GM21717 (cell line): ENCODE measurements around the gene ACTL7A.
A peak's percentile ranks its signal among the peaks of the same experiment; 100 is the strongest.
"Not testable (repeated sequence)": the region's sequence is repeated elsewhere in the genome, so short reads cannot be mapped to it uniquely, and the experiment has no call there.

Experiments used
- ATAC-seq: cut with Tn5 transposase; IDR thresholded peaks from one replicate; pipeline ENCODE4 v1.9.1; 2021; ENCODE audit warnings: mild to moderate bottlenecking, moderate library complexity; ENCODE audit not compliant: unreplicated experiment

ACTL7A gene

GRCh38 chr9:108848296-108848695, 13.8 kb upstream of the ACTL7A start:
- not testable (repeated sequence) for ATAC-seq

GRCh38 chr9:108850293-108850897, 11.7 kb upstream of the ACTL7A start:
- no peak for ATAC-seq

GRCh38 chr9:108851138-108851537, 10.9 kb upstream of the ACTL7A start:
- no peak for ATAC-seq

DNA sequence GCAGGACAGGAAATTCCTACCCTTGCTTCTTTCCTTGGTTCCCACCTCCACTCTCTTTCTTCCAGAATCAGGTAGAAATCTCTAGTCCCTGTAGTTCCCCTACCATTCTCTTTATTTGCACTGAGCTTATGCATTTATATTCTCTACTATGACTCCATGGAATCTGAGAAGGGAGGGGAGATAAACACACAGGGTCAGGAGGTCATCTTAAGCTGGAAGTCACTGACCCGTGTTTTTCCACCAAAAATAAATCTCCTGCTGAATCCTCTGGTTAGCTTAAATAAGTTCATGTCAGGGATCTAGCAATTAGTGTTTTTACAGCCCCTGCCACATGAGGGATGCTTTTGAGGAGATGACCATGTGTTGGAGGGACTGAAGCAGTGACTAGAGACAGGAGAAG, 10.0 kb upstream of the ACTL7A start:
- ATAC-seq: no peak

- no peak for ATAC-seq
Observed at GRCh38 chr9:108854094-108854493, 8.0 kb upstream of the ACTL7A start.

DNA sequence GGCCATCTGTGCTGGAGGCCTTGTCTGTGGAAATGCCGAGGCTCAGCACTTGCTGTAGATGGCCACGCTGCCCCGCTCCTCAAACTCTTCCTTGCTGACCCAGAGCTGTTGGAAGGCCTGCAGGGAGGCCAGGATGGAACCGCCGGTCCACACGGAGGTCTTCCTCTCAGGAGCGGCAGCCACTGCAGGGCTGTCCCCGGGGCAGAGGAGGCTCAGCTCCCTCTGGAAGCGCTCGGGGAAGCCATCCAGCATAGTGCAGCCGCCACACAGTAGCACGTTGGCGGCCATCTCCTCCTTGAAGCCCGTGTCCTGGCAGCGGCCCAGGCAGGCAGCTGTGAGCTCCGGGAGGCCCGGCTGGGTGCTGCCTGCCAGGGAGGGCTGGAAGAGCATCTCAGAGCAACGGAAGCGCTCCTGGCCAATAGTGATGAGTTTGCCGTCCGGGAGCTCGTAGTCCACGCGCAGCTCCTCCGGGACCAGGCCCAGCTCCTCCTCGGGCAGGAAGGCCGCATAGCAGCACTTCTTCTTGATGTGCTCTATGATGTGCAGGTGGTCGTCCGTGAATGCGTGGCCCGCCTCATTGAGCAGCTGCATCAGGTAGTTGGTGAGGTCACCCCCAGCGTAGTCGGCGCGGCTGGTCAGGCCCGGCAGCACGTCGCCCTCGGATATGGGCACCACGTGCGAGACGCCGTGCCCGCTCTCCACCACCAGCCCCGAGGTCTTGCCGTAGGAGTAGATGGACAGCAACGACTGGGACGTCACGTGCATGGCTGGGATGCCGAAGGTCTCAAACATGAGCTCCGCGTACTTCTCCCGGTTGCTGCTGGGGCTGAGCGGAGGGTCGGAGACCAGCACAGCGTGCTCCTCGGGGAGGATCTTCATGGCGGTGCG, 7.2 kb upstream of the ACTL7A start:
- no peak for ATAC-seq

DNA sequence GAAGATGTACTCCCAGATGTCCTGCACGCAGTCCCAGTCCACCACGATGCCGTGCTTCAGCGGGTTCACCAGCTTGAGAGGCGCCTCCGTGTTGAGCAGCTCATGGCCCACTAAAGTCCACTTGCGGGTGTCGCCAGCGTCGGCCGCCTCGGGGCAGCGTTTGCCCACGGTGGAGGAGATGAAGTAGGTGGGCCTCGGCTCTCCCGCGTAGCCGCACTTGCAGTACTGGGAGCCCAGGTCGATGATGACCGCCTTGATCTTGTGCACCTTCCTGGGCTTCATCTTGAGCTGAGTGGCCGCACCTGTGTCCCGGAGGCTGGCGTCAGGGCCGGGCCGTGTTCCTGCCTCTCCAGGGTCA, 6.6 kb upstream of the ACTL7A start:
- ATAC-seq: no peak

DNA sequence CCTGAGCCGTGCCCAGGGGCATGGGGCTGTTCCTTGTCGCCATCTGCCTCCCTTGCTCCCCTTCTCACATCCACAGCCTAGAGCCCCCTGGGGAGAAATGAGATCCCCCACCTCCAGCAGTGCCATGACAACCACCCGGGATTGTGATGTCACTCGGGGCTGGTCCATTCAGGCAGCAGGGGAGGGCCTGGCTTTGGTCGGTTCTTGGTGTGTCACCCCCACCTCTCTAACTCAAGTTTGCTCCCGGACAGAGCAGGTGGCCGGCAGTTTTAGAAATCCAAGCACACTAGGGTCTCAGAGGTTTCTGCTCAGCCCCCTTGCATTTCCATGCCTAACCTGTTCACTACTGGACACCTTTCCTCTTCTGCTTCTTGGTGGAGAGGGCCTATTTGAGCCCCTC, 6.2 kb upstream of the ACTL7A start, which contains the start of gene ACTL7B:
Gene ACTL7B, minus strand, starts transcription at position 99 of the 400 bp plus-strand sequence. Its CDS starts 56 bp downstream, at position 43.
- ATAC-seq: no peak

DNA sequence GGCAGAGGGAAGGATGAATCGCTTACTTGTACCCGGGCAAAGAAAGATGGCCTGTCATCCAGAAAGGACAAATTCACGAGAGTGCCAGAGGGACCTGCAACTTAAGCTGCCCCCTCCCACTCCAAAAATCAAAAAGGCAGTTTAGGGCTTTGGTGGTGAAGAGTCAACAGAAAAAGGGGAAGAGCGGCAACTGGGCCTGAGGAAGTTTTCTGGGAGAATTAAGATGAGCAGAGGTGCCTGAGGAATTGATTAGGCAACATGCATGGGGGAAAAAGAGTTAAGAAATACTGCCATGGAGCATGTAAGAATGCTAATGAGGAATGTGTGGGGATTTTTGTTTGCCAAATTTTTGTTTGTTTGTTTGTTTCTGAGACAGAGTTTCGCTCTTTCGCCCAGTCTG, 4.5 kb upstream of the ACTL7A start:
- ATAC-seq: no peak

DNA sequence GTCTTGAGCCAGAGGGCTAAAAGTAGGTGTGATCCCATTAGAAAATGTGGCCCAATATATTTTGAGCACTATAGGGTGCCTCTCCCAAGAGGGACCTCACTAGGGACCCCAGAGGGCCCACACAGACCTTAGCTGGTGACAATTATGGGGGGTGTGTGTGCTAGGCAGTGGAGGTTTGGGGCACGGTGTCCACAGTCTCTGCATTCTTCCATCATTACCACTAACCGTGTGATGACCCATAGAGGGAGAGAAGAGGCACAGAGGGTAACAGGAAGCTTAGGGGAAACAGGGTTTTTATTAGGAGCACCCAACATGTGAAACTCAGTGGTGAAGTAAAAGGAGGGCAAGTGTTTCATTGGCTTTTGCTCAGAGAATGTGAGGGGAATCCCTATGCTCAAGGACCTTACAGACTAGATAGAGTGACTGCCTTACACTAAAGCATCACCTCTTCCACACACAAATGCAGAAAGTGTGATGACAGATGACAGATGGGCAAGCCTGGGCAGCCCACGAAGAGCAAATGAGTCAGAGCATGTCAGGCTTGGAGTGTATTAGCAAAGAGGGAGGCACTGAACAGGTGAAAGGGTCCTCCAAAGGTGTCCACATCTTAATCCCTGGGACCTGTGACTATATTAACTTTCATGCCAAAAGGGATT, 2.5 kb upstream of the ACTL7A start:
- peak; percentile 76 for ATAC-seq

GRCh38 chr9:108860354-108860753, 1.7 kb upstream of the ACTL7A start:
- ATAC-seq: no peak

DNA sequence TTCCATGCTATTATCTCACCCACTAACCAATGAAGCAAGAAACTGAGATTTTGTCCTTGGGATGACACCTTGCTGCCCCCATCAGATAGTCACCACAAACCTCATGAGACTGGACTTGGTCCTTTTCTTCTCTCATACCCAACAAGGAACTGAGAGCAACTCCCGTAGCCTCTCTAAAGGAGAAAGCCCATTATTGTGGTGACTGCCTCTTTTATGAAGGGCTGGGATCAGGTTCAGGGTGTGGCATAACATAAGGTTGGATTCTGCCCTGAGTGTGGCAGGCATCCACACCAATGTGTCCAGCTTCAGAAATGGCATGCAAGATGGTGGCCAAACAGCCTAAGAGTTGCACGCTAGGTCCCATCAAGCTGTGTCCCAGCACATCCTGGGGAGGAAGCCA, 1.3 kb upstream of the ACTL7A start:
- ATAC-seq: no peak

DNA sequence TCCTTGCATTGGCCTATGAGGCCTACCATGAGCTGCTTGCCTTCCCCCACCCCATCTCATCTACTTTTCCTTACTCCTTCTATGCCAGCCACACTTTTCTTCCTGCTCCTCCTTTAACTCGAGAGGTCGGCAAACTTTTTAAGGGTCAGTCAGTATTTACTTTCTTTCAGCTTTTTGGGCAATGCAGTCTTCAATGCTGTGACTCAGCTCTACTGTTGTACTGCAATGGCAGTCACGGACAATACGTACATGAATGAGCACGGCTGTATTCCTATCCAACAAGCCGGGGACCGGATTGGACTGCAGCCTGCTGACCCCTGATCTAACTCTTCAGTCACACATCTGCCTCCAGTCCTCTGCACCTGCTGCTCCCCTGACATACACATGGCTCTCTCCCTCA, 602 bp upstream of the ACTL7A start:
- no peak for ATAC-seq

DNA sequence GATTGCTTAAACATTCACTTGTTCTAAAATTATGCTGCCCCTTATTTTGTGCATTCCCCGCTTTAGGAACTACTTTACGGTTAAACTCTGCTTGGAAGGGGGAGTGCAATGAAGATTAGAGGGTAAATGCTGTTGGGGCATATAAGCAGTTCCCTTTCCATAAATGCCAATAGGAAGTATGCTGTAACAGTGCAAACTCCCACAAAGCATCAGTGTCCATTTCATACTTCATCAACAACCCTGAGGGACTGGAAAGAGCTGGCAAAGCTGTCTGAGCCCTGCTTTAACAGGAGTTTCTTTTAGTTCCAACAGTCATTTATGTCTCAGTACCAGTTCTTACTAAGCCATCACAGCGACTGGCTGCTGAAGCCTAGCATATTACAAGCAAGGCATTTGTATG, 1.8 kb downstream of the ACTL7A start:
- no peak for ATAC-seq

GRCh38 chr9:108864446-108864845, 2.4 kb downstream of the ACTL7A start:
- ATAC-seq: no peak

- no peak for ATAC-seq
Observed at GRCh38 chr9:108865037-108865436, 3.0 kb downstream of the ACTL7A start.

DNA sequence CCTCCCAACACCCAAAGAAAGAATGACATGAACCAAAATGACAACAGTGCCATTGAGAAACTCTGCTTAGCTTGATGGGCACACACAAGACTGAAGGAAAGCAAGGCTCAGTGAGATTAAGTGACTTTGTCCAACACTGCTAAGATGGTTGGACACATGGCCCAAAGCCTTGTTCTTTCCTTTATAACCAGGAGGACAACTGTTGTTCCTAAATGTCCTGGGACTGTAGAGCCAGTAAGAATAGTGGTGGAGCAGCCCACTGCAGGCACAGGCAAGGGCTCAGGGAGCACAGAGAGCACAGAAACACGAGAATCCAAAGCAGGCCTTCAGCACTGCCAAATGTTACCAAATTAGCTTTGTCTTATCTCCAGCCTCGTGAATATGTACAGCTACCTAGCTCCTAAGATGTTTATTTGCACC, 3.9 kb downstream of the ACTL7A start:
- ATAC-seq: no peak

GRCh38 chr9:108867116-108867515, 5.0 kb downstream of the ACTL7A start:
- no peak for ATAC-seq

- no peak for ATAC-seq
Observed at GRCh38 chr9:108867829-108868228, 5.8 kb downstream of the ACTL7A start.

DNA sequence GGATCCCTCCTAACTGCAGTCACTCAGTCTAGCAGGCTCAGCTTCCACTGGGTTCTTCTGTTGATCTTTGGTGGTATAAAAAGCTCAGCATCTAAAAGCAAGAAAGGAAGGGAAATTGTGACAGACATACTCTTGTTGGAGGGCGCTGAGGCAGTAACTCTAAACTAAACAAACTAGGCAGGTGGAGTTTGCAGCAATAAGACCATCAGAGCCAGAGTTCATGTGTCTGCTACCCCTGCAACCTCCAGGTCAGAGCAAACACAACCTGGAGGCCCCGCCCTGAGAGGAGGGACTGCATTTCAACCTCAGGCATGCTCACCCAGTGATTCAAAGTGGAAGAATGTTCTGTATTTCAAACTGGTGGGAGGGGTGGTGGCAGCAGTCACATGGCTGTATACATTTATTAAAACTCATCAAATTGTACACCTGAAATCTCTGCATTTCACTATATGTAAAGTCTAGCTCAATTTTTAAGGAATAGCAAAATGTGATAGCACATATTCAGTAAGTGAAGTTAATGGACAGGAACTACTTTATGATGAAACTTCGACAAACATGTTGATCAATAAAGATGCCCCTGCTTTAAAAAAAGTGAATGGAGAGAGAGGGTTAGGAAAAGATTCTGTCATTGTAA, 7.1 kb downstream of the ACTL7A start:
- ATAC-seq: no peak

GRCh38 chr9:108874058-108874788, 12.2 kb downstream of the ACTL7A start:
- no peak for ATAC-seq
